NK-92 (cell line): Measurements from ENCODE around the gene GPC3.

Source experiments
- DNase-seq: peaks from one replicate; lab custom pipeline; 2025; ENCODE audit not compliant: unreplicated experiment; lab: John Stamatoyannopoulos, UW

The GPC3 gene

GRCh38 chrX:133715715-133716114, 269.7 kb downstream of the GPC3 start:
- no peak for DNase-seq

GRCh38 chrX:133709501-133709900, 275.9 kb downstream of the GPC3 start:
- DNase-seq, result no peak

- DNase-seq, result no peak
These were observed 278.5 kb downstream of the GPC3 start for GRCh38 chrX:133706890-133707289.

- no peak for DNase-seq
These were observed 283.2 kb downstream of the GPC3 start for GRCh38 chrX:133702230-133702629.

- DNase-seq, result no peak
These were observed 286.2 kb downstream of the GPC3 start for GRCh38 chrX:133699023-133699728.

- DNase-seq, result no peak
These were observed 287.1 kb downstream of the GPC3 start for GRCh38 chrX:133698298-133698697.

- no peak for DNase-seq
These were observed 287.7 kb downstream of the GPC3 start for GRCh38 chrX:133697656-133698055.

GRCh38 chrX:133689997-133690599, 295.3 kb downstream of the GPC3 start:
- DNase-seq, result no peak

GRCh38 chrX:133685822-133686221, 299.6 kb downstream of the GPC3 start:
- DNase-seq, result no peak

GRCh38 chrX:133681897-133682296, 303.5 kb downstream of the GPC3 start:
- DNase-seq, result no peak

GRCh38 chrX:133681421-133681820, 304.0 kb downstream of the GPC3 start:
- DNase-seq, result no peak

- no peak for DNase-seq
These were observed 308.0 kb downstream of the GPC3 start for GRCh38 chrX:133677123-133678063.

- no peak for DNase-seq
These were observed 308.9 kb downstream of the GPC3 start for GRCh38 chrX:133676344-133677122.

- no peak for DNase-seq
These were observed 310.5 kb downstream of the GPC3 start for GRCh38 chrX:133674726-133675470.

GRCh38 chrX:133670383-133670782, 315.0 kb downstream of the GPC3 start:
- no peak for DNase-seq

GRCh38 chrX:133669214-133669613, 316.2 kb downstream of the GPC3 start:
- no peak for DNase-seq

GRCh38 chrX:133668225-133668931, 317.0 kb downstream of the GPC3 start:
- DNase-seq, result no peak

GRCh38 chrX:133666256-133666655, 319.1 kb downstream of the GPC3 start:
- DNase-seq, result no peak

- DNase-seq, result no peak
These were observed 323.2 kb downstream of the GPC3 start for GRCh38 chrX:133661962-133662839.
